Chondrocyte (in vitro differentiated cells): ENCODE data around the gene MAPK7. TPM values are rescaled to one million over a fixed set of nuclear protein-coding genes. Genes with fewer than 3 reads are reported as not detected.

Source experiments
- DNase-seq: peaks from one replicate; pipeline ENCODE4 v3.0.0; 2021; ENCODE audit warnings: mixed read lengths, low spot score
- H3K27ac Mint-ChIP-seq: one replicate; pipeline ENCODE4 v1.8.0; 2021; ENCODE audit warnings: mild to moderate bottlenecking, moderate library complexity, mixed read lengths; ENCODE audit not compliant: unreplicated experiment
- H3K27me3 Mint-ChIP-seq: 2 replicates; pipeline ENCODE4 v1.8.0; 2021; ENCODE audit warnings: low read depth, mixed read lengths
- H3K36me3 Mint-ChIP-seq: 2 replicates; pipeline ENCODE4 v1.8.0; 2021; ENCODE audit warnings: low read depth, mixed read lengths
- H3K4me1 Mint-ChIP-seq: 2 replicates; pipeline ENCODE4 v1.8.0; 2021; ENCODE audit warnings: low read depth, mild to moderate bottlenecking, mixed read lengths
- H3K4me3 Mint-ChIP-seq: one replicate; pipeline ENCODE4 v1.8.0; 2021; ENCODE audit warnings: mild to moderate bottlenecking, moderate library complexity, mixed read lengths; ENCODE audit not compliant: unreplicated experiment
- H3K9me3 Mint-ChIP-seq: 2 replicates; pipeline ENCODE4 v1.8.0; 2021; ENCODE audit warnings: low read depth, mixed read lengths
- total RNA-seq: library from RNA; stranded (reverse); gene quantifications from 3 replicates; pipeline ENCODE4 v1.2.1, GENCODE V29; 2021
- TF ChIP-seq, protein P1 (sequence below): fragments of 200-600 bp; sonication (generic); IDR thresholded peaks from 2 replicates; pipeline ENCODE4 v1.5.0; 2021; ENCODE audit warnings: antibody characterized with exemption, mild to moderate bottlenecking, moderate library complexity

The MAPK7 gene
- total RNA-seq, 1 donor from 2014 or later, result 52.3 TPM

DNA sequence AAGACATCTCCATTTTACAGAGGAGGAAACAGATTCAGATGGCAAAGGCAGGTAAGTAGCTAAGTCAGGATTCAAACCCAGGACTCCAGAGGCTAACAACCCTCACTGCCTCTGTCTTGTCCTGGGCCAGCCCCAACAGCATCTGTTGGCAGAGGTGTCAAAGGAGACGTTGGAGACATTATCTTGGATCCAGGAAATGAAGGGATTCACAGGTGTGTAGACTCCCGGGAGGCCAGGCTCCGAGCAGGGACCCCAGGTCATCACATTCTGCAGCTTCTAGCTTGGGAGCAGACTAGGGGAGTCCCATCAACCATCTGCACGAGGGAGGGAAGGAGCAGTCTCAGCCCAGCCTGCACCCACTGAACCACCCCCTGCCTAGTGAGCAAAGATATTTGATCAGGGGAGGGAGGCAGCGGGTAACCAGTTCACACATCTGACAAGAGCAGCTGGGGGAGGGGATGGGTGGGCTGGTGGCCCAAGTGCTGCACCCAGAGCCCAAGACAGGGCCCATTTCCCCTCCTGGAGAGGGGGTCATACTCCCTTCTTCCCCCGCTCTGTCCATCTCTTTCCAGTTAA is 14.8 kb upstream of the MAPK7 start:
- DNase-seq, result peak; percentile 33
- no peak overlapping the region for H3K4me3 Mint-ChIP-seq
- H3K36me3 Mint-ChIP-seq, result peaks cover under 1% of the 10 kb centered on the region
- TF ChIP-seq, protein P1, sequence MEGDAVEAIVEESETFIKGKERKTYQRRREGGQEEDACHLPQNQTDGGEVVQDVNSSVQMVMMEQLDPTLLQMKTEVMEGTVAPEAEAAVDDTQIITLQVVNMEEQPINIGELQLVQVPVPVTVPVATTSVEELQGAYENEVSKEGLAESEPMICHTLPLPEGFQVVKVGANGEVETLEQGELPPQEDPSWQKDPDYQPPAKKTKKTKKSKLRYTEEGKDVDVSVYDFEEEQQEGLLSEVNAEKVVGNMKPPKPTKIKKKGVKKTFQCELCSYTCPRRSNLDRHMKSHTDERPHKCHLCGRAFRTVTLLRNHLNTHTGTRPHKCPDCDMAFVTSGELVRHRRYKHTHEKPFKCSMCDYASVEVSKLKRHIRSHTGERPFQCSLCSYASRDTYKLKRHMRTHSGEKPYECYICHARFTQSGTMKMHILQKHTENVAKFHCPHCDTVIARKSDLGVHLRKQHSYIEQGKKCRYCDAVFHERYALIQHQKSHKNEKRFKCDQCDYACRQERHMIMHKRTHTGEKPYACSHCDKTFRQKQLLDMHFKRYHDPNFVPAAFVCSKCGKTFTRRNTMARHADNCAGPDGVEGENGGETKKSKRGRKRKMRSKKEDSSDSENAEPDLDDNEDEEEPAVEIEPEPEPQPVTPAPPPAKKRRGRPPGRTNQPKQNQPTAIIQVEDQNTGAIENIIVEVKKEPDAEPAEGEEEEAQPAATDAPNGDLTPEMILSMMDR, result no peak
- H3K27ac Mint-ChIP-seq, result peak overlapping the region; percentile 51
- no peaks in the 10 kb centered on the region for H3K27me3 Mint-ChIP-seq
- no peaks in the 10 kb centered on the region for H3K9me3 Mint-ChIP-seq
- H3K4me1 Mint-ChIP-seq, result peaks cover 51% of the 10 kb centered on the region

DNA sequence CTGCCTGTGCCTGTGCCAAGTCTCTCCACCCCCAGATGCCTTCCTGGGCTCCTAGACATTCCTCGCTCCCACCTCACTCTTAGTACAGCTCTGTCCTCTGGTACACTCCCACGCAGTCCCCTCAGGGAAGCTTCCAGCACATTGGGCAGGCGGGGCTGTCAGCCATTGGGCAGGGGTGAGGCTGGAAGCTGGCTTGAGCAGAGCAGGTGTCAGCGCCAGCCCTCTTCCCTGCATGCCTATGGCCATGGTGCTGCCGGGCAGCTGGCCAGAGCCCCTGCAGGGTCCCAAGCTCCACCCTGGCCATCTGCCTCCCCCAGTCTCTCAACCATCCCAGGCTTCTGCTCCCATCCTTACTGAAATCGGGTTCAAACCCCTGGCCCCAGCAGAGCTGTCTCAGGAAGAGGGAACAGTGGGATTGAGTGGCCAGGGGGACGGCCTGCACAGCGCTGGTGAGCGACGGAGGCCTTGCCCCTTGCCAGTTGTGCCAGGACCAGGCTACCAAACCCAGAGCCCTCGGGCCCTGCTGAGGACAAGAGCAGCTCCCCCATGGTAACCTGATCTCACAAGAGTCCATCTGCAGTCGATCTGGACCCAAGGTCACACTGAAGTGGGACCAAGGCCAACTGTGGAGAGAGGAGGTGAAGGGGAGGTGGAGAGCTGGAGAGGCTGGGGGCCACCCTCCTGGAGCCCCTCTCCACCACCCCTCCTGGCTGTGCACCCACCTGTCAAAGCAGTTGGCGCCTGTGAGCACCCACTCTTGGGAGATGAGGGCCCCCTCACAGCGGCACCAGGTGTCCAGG is 13.4 kb upstream of the MAPK7 start:
- H3K27me3 Mint-ChIP-seq, result no peaks in the 10 kb centered on the region
- no peak overlapping the region for H3K4me3 Mint-ChIP-seq
- H3K36me3 Mint-ChIP-seq, result no peaks in the 10 kb centered on the region
- peaks cover 63% of the 10 kb centered on the region for H3K4me1 Mint-ChIP-seq
- TF ChIP-seq, protein P1, result no peak
- no peaks in the 10 kb centered on the region for H3K9me3 Mint-ChIP-seq
- peak; percentile 85 for DNase-seq
- H3K27ac Mint-ChIP-seq, result peak overlapping the region; percentile 36

DNA sequence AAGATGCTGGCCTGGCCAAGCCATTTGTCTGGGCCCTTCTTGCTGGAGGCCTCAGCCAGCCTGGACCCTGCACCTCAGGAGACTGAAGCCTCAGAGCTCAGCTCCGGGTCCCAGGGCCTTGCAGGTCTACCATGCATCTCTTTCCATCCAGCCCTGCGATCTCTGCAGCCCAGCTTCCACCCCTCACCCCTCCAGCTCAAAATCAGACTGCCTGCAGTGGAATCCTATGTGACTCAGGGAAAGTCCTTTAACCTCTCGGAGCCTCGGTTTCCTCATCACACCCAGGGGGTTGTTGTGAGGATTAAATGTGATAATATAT is 12.8 kb upstream of the MAPK7 start:
- Mint-ChIP-seq H3K9me3 (no peaks in the 10 kb centered on the region), H3K4me3 (no peak overlapping the region), H3K27ac (no peak overlapping the region), H3K36me3 (no peaks in the 10 kb centered on the region), H3K4me1 (peaks cover 69% of the 10 kb centered on the region), H3K27me3 (no peaks in the 10 kb centered on the region)
- TF ChIP-seq, protein P1, result no peak
- no peak for DNase-seq

DNA sequence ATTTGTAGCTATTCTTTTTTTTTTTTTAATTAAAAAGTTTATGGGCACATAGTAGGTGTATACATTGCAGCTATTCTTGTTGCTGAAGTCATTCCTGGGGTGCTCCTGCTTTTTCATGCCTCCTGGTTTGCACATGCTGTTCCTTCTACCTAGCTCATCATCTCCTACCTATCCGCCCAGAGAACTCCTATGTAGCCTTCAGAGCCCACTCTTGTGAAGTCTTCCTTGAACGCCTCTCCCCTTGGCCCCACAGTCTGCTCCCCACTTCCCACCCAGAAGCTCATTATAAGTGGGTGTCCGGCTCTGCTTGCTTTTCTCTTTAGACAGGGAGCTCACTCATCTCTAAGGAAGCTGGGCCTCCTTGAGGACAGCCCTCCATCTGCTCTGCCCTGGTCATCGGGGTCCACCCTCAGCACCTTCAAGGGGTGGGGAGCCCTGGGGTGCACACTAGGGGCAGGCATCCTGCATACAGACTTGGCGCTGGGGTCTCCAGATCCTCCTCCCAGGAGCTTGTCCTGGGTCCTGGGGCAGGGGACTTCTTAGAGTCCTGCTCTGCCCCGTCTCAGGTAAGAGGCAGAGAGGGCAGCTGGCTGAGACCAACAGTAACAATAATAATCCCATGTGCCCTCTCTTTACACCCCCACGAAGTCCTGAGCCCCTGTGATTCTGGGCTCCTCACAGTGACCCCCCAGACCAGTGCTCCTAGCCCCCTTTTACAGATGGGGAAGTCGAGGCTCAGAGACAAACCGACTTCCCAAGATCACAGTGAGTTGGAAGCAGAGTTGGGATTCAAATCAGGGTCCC is 12.3 kb upstream of the MAPK7 start:
- H3K4me3 Mint-ChIP-seq, result no peak overlapping the region
- no peaks in the 10 kb centered on the region for H3K9me3 Mint-ChIP-seq
- H3K27ac Mint-ChIP-seq, result no peak overlapping the region
- H3K27me3 Mint-ChIP-seq, result no peaks in the 10 kb centered on the region
- no peaks in the 10 kb centered on the region for H3K36me3 Mint-ChIP-seq
- H3K4me1 Mint-ChIP-seq, result peaks cover 75% of the 10 kb centered on the region
- peak; percentile 83 for DNase-seq
- TF ChIP-seq, protein P1, result no peak

DNA sequence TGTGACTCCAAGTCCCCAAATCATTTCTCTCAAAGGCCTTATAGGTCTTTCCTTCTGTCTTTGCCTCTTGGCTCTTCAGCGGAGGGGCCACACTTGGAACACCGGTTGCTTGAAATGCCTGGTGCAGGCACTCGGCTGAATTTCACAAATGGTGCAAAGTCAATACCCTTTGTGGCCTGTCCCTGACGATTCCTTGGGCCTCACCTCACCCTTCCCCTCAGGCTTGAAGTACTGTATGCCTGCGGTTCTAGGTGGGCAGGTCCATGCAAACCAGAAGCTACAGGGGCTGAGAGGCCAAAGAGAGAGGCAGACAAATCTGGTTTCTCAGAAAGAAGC is 11.7 kb upstream of the MAPK7 start:
- DNase-seq, result peak; percentile 46
- TF ChIP-seq, protein P1, result no peak
- peaks cover 73% of the 10 kb centered on the region for H3K4me1 Mint-ChIP-seq
- no peaks in the 10 kb centered on the region for H3K27me3 Mint-ChIP-seq
- H3K4me3 Mint-ChIP-seq, result no peak overlapping the region
- H3K9me3 Mint-ChIP-seq, result no peaks in the 10 kb centered on the region
- no peak overlapping the region for H3K27ac Mint-ChIP-seq
- H3K36me3 Mint-ChIP-seq, result no peaks in the 10 kb centered on the region
